HG03442 (cell line): Measurements from ENCODE around the gene WSB1.
A peak's percentile ranks its signal among the peaks of the same experiment; 100 is the strongest.
"Not testable (repeated sequence)": the region's sequence is repeated elsewhere in the genome, so short reads cannot be mapped to it uniquely, and the experiment has no call there.

ENCODE experiments used
- ATAC-seq: cut with Tn5 transposase; IDR thresholded peaks from one replicate; pipeline ENCODE4 v1.9.1; 2021; ENCODE audit warnings: mild to moderate bottlenecking, moderate library complexity; ENCODE audit not compliant: unreplicated experiment

The WSB1 gene

GRCh38 chr17:27279132-27279531 is 14.8 kb upstream of the WSB1 start:
- ATAC-seq = not testable (repeated sequence)

DNA sequence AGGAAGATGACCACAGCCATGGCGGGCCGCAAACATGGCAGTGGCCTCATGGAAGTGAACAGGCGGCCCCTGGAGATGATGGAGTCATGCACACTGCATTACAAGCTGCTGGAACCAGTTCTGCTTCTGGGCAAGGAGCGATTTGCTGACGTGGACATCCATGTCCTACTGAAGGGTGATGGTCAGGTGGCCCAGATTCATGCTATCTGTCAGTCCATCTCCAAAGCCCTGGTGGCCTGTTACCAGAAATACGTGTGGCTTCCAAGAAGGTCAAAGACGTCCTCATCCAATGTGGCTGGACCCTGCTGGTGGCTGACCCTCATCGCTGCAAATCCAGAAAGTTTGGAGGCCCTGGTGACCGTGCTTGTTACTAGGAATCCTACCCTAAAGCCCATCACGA is 13.4 kb upstream of the WSB1 start:
- ATAC-seq = no peak

GRCh38 chr17:27281438-27281837 is 12.5 kb upstream of the WSB1 start:
- ATAC-seq = no peak

GRCh38 chr17:27282054-27282551 is 11.8 kb upstream of the WSB1 start:
- ATAC-seq = peak; percentile 95

- ATAC-seq = no peak
Observed at GRCh38 chr17:27283060-27283459, 10.9 kb upstream of the WSB1 start.

- no peak for ATAC-seq
Observed at GRCh38 chr17:27283751-27284150, 10.2 kb upstream of the WSB1 start.

DNA sequence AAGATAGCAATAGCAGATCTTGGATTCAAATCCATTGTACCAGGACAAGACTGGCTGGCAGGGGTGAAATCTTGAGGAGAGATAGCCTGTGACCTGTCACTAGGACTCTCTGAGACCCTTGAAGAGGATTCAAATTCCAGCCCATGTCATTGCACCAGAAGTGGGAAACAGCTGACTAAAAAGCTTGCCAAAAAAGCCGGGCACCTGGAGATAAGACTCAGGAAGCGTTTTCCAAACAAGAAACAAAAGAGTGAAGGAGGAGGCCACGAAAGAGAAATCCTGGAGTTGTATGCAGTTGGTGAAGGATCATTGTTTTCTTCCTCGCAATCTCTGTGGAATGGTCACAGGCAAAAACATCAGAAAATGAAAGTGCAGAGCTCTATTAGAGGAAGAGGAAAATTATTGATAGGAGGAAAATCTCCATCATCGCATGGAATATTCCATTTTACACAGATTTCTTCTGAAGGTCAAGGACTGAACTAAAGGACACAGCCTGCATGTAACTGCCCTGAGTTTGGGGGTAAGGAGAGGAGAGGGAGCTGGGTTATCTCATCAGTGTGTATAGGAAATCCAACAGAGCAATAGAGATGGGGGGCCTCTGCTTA is 9.0 kb upstream of the WSB1 start:
- no peak for ATAC-seq

- no peak for ATAC-seq
Observed at GRCh38 chr17:27285516-27285915, 8.4 kb upstream of the WSB1 start.

DNA sequence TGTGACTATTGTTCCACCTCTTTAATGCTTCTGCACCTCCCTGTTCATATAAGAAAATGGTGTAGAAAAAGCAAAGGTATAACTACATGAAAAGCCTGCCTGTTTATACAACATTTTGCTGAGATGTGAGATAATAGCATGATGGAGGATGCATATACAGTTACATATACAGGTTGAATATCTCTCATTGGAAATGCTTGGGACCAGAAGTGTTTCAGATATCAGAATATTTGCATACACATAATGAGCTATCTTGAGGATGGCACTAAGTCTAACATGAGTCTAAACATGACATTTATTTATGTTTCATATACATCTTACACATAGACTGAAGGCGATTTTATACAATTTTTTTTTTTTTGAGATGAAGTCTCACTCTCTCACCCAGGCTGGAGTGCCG is 5.7 kb upstream of the WSB1 start:
- no peak for ATAC-seq

DNA sequence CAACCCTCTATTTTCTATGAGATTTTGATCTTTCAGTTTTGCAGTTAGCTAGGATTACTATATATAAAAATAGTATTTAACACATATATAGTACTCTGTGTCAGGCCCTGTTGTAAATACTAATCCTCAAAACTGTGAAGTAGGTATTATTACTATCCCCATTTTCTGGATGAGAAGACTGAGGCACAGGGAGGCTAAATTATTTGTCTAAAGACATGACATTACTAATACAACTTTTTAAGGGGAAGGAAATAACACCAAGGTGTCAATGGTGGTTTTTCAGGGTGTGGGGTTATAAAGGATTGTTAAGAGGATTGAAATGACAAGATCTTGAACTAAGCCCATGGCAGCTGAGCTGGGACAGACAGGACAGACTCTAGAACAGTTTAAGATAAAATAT is 4.1 kb upstream of the WSB1 start:
- ATAC-seq = no peak

GRCh38 chr17:27290916-27291598 is 2.9 kb upstream of the WSB1 start:
- ATAC-seq = no peak

- ATAC-seq = no peak
Observed at GRCh38 chr17:27293359-27293897, 486 bp upstream of the WSB1 start.

DNA sequence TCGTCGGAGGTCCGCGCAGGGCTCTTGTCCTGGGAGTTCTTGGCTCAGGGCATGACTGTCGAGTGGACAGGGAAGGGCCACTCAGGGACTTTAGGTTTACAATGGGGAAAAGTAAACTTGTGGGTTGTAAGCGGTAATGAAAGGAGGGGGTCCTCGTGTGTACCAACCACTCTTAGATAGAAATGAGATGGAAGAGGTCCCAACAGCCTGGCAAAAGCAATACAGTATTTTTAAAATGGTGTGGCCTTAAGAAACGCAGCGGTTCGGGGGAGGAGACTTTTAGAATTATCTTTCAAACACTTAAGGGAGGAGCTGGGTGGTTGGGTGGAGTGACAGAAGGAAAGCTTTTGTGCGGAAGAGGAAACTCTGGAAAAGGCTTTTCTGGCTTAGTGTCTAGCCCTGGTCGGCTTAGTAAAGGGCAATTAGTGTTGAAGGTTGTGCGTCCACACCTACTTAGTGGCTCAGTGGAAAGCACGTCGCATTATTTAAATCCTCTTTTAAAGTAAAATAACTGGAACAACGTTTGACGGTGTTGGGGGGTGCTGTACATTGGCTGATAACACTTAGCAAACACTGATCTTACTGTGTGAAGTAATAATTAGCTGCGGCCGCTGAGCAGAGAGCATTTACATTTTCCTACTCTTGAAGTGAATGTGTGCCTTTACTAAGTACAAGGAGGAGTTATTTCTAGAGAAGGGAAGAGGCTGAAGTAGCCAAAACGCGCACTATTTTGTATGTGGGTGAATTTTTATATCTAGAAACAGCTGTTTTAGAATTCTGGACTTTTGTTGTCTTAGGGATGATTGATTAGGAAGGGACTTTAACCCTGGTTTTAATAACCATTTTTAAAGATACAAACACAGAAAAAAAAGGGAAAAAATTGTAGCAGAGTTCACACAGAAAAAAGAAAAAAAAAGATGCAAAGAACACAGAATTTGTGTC is 1.0 kb downstream of the WSB1 start:
- peak; percentile 38 for ATAC-seq

DNA sequence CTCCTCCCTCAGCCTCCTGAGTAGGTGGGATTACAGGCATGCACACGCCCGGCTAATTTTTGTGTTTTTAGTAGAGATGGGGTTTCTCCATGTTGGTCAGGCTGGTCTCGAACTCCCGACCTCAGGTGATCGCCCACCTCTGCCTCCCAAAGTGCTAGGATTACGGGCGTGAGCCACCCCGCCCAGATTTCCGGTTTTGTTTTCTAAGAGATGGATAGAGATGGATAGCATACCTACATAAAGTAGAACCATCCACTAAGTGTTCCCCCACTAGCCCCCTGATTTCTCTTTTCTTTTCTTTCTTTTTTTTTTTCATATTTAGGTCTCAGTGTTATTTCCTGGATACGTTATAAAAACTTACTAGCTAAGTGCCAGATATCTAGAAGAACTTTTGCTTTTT is 2.0 kb downstream of the WSB1 start:
- no peak for ATAC-seq

DNA sequence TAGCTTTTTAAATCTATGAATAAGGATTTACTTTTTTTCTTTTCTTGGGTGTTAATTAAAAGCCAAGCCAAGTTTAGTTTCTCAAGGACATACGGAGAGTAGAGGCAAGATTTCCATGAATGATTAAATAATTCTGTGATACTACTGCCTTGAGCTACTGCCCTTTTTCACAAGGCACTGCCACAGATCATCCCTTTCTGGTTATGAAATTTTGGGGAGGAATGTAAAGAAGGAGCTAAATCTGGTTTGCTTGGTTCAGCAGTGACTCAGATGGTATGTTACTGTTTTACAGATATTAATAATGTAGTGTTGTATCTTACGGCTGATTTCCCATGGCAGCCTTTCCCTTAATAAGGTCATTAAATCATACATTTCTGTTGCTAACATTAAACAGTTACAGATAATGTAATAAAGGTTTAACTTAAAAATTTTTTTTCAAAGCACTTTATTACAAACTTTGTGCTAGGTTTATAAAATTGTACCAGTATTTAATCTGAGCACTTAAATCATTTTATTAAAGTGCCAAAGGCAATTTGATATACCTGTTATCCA is 2.6 kb downstream of the WSB1 start:
- no peak for ATAC-seq

DNA sequence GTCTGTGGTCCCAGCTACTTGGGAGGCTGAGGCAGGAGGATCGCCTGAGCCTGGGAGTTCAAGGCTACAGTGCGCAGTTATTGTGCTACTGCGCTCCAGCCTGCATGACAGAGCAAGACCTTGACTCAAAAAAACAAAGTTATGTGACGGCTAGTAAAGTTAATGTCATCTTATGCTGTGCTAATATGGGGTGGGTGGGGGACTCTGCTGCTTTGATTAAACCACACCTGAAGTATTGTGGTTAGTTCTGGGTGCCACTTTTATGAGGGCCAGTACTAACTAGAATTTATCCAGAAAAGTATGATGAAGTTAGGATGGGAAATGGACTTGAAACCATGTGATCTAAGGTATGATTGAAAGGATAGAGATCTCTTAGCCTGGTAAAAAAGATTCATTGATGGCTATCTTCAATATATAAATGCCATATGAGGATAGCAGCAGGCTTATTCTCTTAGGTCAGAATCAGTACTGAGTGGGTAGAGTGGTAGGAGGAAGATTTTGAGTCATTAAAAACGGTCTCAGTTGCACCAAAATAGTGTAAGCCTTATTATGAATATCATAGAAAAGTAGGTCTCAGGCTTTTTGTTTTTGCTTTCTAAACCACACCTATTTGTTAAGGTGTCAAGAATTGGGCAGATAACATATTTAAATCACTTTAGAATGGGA is 5.6 kb downstream of the WSB1 start:
- no peak for ATAC-seq

GRCh38 chr17:27303734-27304133 is 9.8 kb downstream of the WSB1 start:
- ATAC-seq = no peak

GRCh38 chr17:27306276-27306835 is 12.4 kb downstream of the WSB1 start:
- no peak for ATAC-seq

GRCh38 chr17:27310565-27311110 is 16.7 kb downstream of the WSB1 start:
- ATAC-seq = no peak

DNA sequence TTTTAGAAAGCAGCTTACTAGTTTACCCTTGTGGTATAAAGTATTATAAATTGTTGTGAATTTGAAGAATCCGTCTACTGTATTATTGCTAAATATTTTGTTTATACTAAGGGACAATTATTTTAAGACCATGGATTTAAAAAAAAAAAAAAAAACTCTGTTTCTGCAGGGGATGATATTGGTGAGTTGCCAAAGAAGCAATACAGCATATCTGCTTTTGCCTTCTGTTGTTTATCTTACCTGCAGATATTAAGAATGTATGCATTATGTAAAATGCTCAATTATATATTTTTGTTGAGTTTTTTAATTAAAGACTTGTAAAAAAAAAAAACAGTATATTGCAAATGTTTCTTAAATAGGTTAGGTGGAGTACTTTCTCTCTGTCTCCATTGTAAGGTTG is 19.4 kb downstream of the WSB1 start:
- ATAC-seq = no peak
